ENCODE results near the gene APELA.

Gene APELA

GRCh38 chr4:164880489-164881262, 3.7 kb downstream of the APELA start:
- intact Hi-C loops (cut with DNase I; ENCODE audit: low total_unique reads), result loop anchor here (5.0 kb wide), 1 partner anchor 1983 kb away; no protein-coding TSS in a partner anchor
- no peaks in the 10 kb centered on the region for H3K4me1 ChIP-seq
- H3K27me3 ChIP-seq, result peaks cover 0 to 3% of the 10 kb centered on the region in 2 donors

GRCh38 chr4:164888096-164888715, 11.2 kb downstream of the APELA start:
- Histone ChIP-seq H3K4me3 (no peak overlapping the region), H3K4me1 (no peaks in the 10 kb centered on the region), H3K27me3 (peaks cover 0 to 3% of the 10 kb centered on the region in 2 donors), H3K36me3 (no peaks in the 10 kb centered on the region), H3K9me3 (no peaks in the 10 kb centered on the region), H3K27ac (no peak overlapping the region)
- TF ChIP-seq CTCF (IDR thresholded peaks at IDR 0.05), result no peak
- no peak for DNase-seq
- intact Hi-C loops (cut with DNase I; ENCODE audit: low total_unique reads), result no loop called here

More at GRCh38 chr4:164880489-164881262, 3.7 kb downstream of the APELA start:
- no peak overlapping the region for H3K4me3 ChIP-seq
- TF ChIP-seq CTCF (IDR thresholded peaks at IDR 0.05), result no peak
- no peak for DNase-seq
- H3K36me3 ChIP-seq, result no peaks in the 10 kb centered on the region
- H3K9me3 ChIP-seq, result no peaks in the 10 kb centered on the region
- H3K27ac ChIP-seq, result no peak overlapping the region

GRCh38 chr4:164890691-164891090, 13.7 kb downstream of the APELA start:
- Histone ChIP-seq H3K4me3 (no peak overlapping the region), H3K27me3 (no peaks in the 10 kb centered on the region), H3K27ac (no peak overlapping the region), H3K36me3 (no peaks in the 10 kb centered on the region), H3K4me1 (no peaks in the 10 kb centered on the region), H3K9me3 (no peaks in the 10 kb centered on the region)
- intact Hi-C loops (cut with DNase I; ENCODE audit: low total_unique reads), result no loop called here
- no peak for TF ChIP-seq CTCF (IDR thresholded peaks at IDR 0.05)
- DNase-seq, result no peak

GRCh38 chr4:164892018-164892417, 15.0 kb downstream of the APELA start:
- no peak for DNase-seq
- intact Hi-C loops (cut with DNase I; ENCODE audit: low total_unique reads), result no loop called here
- Histone ChIP-seq H3K27ac (no peak overlapping the region), H3K36me3 (no peaks in the 10 kb centered on the region), H3K9me3 (no peaks in the 10 kb centered on the region), H3K4me3 (no peak overlapping the region), H3K27me3 (no peaks in the 10 kb centered on the region), H3K4me1 (no peaks in the 10 kb centered on the region)
- TF ChIP-seq CTCF (IDR thresholded peaks at IDR 0.05), result no peak

GRCh38 chr4:164894702-164895101, 17.7 kb downstream of the APELA start:
- Histone ChIP-seq H3K9me3 (no peaks in the 10 kb centered on the region), H3K36me3 (no peaks in the 10 kb centered on the region), H3K4me1 (no peaks in the 10 kb centered on the region), H3K4me3 (no peak overlapping the region), H3K27me3 (no peaks in the 10 kb centered on the region), H3K27ac (no peak overlapping the region)
- DNase-seq, result no peak
- intact Hi-C loops (cut with DNase I; ENCODE audit: low total_unique reads), result no loop called here
- no peak for TF ChIP-seq CTCF (IDR thresholded peaks at IDR 0.05)
